Stomach (tissue), 9 donors: Measurements from ENCODE around the gene BLVRA. TPM values are rescaled to one million over a fixed set of nuclear protein-coding genes. Genes with fewer than 3 reads are reported as not detected.
A peak's percentile ranks its signal among the peaks of the same experiment; 100 is the strongest.
"Not testable (repeated sequence)": the region's sequence is repeated elsewhere in the genome, so short reads cannot be mapped to it uniquely, and the experiment has no call there.

Experiments
- DNase-seq, 2 donors: peaks; one replicate each; pipeline versions ENCODE4 v3.0.0 to v3.0.0-alpha.2; 2013 to 2019
- H3K27ac ChIP-seq, 5 donors: fragments of 200-600 bp in 4 of 5; sonication (generic) in 4 of 5; one replicate each; pipeline ENCODE4 v1.5.1; 2013 to 2019; ENCODE audit warnings: mild to moderate bottlenecking in 1 of 5, moderate library complexity in 1 of 5
- H3K27me3 ChIP-seq, 3 donors: fragments of 200-600 bp; sonication (generic); one replicate each; pipeline ENCODE4 v1.5.1; 2017 to 2019; ENCODE audit warnings: mixed run types in 1 of 3
- H3K36me3 ChIP-seq, 4 donors: fragments of 200-600 bp; sonication (generic); 1 replicate in 3 of 4; 2 replicates in 1 of 4; pipeline ENCODE4 v1.5.1; 2016 to 2019
- H3K4me1 ChIP-seq, 4 donors: fragments of 200-600 bp; sonication (generic); one replicate each; pipeline ENCODE4 v1.5.1; 2016 to 2019
- H3K4me3 ChIP-seq, 4 donors: fragments of 200-600 bp; sonication (generic) in 3 of 4; one replicate each; pipeline ENCODE4 v1.5.1; 2016 to 2019; ENCODE audit warnings: mild to moderate bottlenecking in 1 of 4
- H3K9me3 ChIP-seq, 4 donors: fragments of 200-600 bp; sonication (generic); one replicate each; pipeline ENCODE4 v1.5.1; 2016 to 2019
- EP300 ChIP-seq: sonication (generic); formaldehyde crosslinking; IDR thresholded peaks from one replicate; pipeline ENCODE4 v1.6.1; 2017; ENCODE audit warnings: antibody characterized with exemption
- POLR2A ChIP-seq, 4 donors: fragments of 450-650 bp; IDR thresholded peaks; one replicate each; pipeline ENCODE4 v1.6.1; 2016; ENCODE audit warnings: antibody characterized with exemption in 4 of 4, control low read depth in 2 of 4, mild to moderate bottlenecking in 1 of 4, moderate library complexity in 1 of 4
- POLR2AphosphoS5 ChIP-seq, 3 donors: sonication (generic); formaldehyde crosslinking; IDR thresholded peaks; one replicate each; pipeline ENCODE4 v1.6.1; 2016; ENCODE audit warnings: antibody characterized with exemption in 3 of 3
- WGBS, 5 donors: extraction: QIAGEN DNeasy Blood & Tissue Kit in 3 of 5; methylation state at CpG; one replicate each; pipeline versions ENCODE4 v1.1.5 to v1.1.7; 2013 to 2018; 5-methylcytosine and 5-hydroxymethylcytosine counted together
- intact Hi-C: fragments of 100-400 bp; cut with DNase I; formaldehyde crosslinking; loops from one replicate; pipeline ENCODE4 v1.15.1; 2023; ENCODE audit warnings: low total_unique reads
- polyA plus RNA-seq, 3 donors: library from polyadenylated mRNA; stranded (reverse); fragments of 200-250 nt; gene quantifications; one replicate each; pipeline ENCODE4 v1.2.3, GENCODE V29; 2013
- total RNA-seq, 5 donors: library from RNA; depleted of rRNA; stranded (reverse); fragments of >200 nt; gene quantifications; one replicate each; pipeline versions ENCODE4 v1.1.0 to v1.2.3, GENCODE V29; 2014 to 2016
- TF ChIP-seq, protein P1 (sequence below), 7 experiments: fragments of 450-650 bp in 4 of 7; fragments of 200-600 bp in 3 of 7; sonication (generic) in 3 of 7; IDR thresholded peaks; one replicate each; pipeline ENCODE4 v1.5.1; 2016 to 2019; ENCODE audit warnings: antibody characterized with exemption in 7 of 7, control low read depth in 2 of 7, mild to moderate bottlenecking in 1 of 7
- donor health status: healthy with polysubstance abuse.
- donor health status: Bipolar disorder and iron deficiency.
- donor health status: healthy.

The BLVRA gene
- total and polyA plus RNA-seq, 8 donors, result 15.2 to 67.1 (median 46.4) TPM

DNA sequence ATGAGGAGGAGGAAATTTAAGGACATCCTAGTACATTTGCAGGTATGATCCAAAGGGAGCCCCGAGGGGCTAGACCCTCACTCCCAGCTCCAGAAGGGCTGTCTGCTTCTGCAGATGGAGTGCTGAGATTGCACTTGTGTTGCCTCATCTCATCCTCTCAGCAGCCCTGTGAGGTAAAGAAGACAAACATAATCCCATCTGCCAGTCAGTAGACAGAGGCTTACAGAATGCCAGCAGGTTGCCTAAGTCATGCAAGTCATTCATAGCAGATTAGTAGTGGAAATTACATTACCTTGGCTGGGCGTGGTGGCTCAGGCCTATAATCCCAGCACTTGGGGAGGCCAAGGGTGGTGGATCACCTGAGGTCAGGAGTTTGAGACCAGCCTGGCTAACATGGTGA, 45.4 kb downstream of the BLVRA start:
- TF ChIP-seq EP300 (no peak), POLR2A (IDR thresholded peaks at IDR 0.05) (no peak), POLR2AphosphoS5 (IDR thresholded peaks at IDR 0.05) (no peak)
- TF ChIP-seq, protein P1, sequence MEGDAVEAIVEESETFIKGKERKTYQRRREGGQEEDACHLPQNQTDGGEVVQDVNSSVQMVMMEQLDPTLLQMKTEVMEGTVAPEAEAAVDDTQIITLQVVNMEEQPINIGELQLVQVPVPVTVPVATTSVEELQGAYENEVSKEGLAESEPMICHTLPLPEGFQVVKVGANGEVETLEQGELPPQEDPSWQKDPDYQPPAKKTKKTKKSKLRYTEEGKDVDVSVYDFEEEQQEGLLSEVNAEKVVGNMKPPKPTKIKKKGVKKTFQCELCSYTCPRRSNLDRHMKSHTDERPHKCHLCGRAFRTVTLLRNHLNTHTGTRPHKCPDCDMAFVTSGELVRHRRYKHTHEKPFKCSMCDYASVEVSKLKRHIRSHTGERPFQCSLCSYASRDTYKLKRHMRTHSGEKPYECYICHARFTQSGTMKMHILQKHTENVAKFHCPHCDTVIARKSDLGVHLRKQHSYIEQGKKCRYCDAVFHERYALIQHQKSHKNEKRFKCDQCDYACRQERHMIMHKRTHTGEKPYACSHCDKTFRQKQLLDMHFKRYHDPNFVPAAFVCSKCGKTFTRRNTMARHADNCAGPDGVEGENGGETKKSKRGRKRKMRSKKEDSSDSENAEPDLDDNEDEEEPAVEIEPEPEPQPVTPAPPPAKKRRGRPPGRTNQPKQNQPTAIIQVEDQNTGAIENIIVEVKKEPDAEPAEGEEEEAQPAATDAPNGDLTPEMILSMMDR (IDR thresholded peaks at IDR 0.05), result no peak
- no peaks in the 10 kb centered on the region for H3K27me3 ChIP-seq
- H3K27ac ChIP-seq, result no peak overlapping the region
- 84 to 95% (median 88%) methylated on average over 2 of the region's 2 CpGs for WGBS, 5 donors
- intact Hi-C loops, result no loop called here
- no peaks in the 10 kb centered on the region for H3K9me3 ChIP-seq
- H3K4me1 ChIP-seq, result no peaks in the 10 kb centered on the region
- no peak overlapping the region for H3K4me3 ChIP-seq
- H3K36me3 ChIP-seq, result peaks cover 26 to 96% (median 88%) of the 10 kb centered on the region in 4 donors
- DNase-seq, result no peak

DNA sequence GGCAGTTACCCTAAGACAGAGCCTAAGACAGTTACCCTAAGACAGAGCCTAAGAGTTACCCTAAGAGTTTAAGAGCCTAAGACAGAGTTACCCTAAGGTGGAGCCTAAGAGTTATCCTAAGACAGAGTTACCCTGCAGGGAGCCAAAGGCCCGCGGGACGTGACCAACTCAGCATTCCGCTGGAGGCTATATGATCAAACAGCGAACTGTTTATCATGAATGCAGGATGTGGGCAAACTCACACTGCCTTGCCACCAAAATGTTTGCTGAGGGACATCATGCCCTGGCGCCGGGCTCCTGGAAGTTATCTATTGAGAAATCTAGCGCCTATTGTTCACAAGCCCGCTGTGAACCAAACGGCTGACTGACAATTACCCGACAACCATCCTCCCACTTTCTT, 49.9 kb downstream of the BLVRA start:
- Histone ChIP-seq H3K4me1 (no peaks in the 10 kb centered on the region), H3K36me3 (peaks cover 20 to 62% (median 57%) of the 10 kb centered on the region in 4 donors), H3K27me3 (peaks cover 0 to 3% (median 0%) of the 10 kb centered on the region in 3 donors), H3K4me3 (no peak overlapping the region), H3K27ac (no peak overlapping the region), H3K9me3 (peaks cover 0 to 3% (median 0%) of the 10 kb centered on the region in 4 donors)
- DNase-seq, result no peak
- WGBS, 5 donors, result 73 to 86% (median 80%) methylated on average over 10 to 11 of the region's 11 CpGs
- intact Hi-C loops, result no loop called here
- TF ChIP-seq EP300 (no peak), POLR2AphosphoS5 (IDR thresholded peaks at IDR 0.05) (no peak), POLR2A (IDR thresholded peaks at IDR 0.05) (no peak)
- TF ChIP-seq, protein P1 (IDR thresholded peaks at IDR 0.05), result no peak

DNA sequence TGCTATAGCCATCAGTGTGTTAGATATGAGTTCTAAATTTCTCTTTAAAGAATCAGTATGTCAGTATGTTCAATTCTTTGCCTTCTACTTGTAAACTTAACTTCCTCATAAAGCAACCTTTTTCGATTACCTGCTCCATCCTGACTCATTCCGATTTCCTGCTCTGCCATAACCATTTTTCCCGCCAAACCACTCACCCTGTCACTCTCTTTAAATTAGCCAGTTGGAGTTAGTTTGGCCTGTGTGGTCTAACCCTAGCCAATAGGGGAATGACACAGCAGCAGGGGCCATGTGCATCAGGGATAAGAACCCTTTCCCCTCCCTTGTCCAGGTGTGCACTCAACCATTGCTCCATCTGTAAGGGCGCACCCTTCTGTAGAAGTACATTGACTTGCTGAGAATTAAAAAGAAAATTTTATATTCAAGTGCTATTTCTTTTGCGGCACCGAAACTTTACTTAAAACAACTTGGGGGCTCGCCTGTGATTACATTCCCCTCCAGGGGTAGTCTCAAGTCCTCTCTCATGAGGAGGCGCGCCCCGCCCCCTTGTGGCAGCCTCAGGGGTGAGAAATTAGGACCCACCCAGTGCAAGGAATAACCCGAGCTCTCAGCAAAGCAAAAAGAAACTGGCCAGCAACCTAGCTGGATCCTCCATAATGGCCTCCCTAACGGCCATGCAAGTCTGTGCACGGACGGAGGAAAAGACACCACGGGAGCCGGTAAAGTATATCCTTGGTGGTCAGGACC, 51.9 kb downstream of the BLVRA start:
- H3K4me1 ChIP-seq, H3K4me3 ChIP-seq, intact Hi-C loops, H3K9me3 ChIP-seq, H3K27ac ChIP-seq: not testable (repeated sequence)
- DNase-seq, result peak in 1 of 2 donors; percentile 37
- TF ChIP-seq, protein P1 (IDR thresholded peaks at IDR 0.05), result peak in 1 of 7 experiments; percentile 24
- Histone ChIP-seq H3K27me3 (peaks cover 0 to 14% (median 0%) of the 10 kb centered on the region in 3 donors), H3K36me3 (peaks cover 14 to 42% (median 37%) of the 10 kb centered on the region in 4 donors)
- 77 to 88% (median 85%) methylated on average over 16 of the region's 16 CpGs for WGBS, 5 donors

DNA sequence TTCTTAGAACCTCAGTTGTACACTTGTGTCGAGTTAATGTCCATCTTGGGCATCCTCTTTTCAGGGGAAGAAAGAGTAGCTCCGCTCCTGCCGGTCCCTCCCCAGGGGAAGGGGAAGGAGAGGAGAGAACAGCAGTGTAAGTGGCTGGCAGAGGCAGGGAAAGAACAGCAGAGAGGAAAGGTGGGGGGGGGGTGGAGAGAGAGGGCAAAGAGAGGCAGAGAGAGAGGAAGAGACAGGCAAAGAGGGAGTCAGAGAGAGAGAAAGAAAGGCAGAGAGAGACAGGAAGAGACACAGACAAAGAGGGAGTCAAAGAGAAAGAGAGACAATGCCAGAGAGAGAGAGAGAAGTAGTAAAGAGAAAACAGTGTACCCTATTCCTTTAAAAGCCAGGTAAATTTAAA, 56.9 kb downstream of the BLVRA start:
- TF ChIP-seq POLR2A (IDR thresholded peaks at IDR 0.05) (no peak), EP300 (no peak), POLR2AphosphoS5 (IDR thresholded peaks at IDR 0.05) (no peak)
- TF ChIP-seq, protein P1 (IDR thresholded peaks at IDR 0.05), result no peak
- Histone ChIP-seq H3K27me3 (peaks cover 0 to 14% (median 0%) of the 10 kb centered on the region in 3 donors), H3K27ac (no peak overlapping the region), H3K4me3 (no peak overlapping the region), H3K36me3 (no peaks in the 10 kb centered on the region), H3K9me3 (peaks cover 0 to 7% (median 0%) of the 10 kb centered on the region in 4 donors), H3K4me1 (no peaks in the 10 kb centered on the region)
- intact Hi-C loops, result no loop called here
- no peak for DNase-seq
- WGBS, 5 donors, result 49 to 67% (median 66%) methylated on average over 3 of the region's 3 CpGs

DNA sequence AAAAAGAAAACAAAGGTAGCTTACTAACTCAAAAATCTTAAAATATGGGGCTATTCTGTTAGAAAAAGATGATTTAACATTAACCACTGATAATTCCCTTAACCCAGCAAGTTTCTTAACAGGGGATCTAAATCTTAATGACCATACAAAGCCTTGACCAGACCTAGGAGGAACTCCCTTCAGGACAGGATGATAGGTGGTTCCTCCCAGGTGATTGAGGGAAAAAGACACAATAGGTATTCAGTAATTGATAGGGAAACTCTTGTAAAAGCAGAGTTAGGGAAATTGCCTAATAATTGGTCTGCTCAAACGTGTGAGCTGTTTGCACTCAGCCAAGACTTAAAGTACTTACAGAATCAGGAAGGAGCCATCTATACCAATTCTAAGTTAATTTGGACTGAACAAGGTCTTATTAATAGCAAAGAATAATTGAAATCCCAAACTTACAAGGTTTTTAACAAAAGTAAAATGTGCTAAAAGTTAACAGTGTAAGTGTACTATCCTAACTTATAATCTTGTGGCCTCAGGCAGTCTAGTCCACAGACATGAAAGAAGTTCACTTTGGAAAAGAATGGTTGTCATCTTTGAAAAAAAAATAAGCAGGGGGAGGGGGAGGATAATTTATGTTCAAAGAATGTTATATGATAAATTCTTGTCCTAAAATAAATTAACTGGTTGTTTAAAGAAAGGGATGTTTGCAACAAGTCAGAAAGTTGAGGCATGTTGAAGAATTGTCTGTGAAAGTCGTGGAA, 57.7 kb downstream of the BLVRA start:
- H3K4me1 ChIP-seq, H3K27ac ChIP-seq, H3K9me3 ChIP-seq, DNase-seq, H3K36me3 ChIP-seq, intact Hi-C loops, H3K4me3 ChIP-seq: not testable (repeated sequence)
- 53 to 65% (median 60%) methylated on average over 2 of the region's 2 CpGs for WGBS, 5 donors
- H3K27me3 ChIP-seq, result peaks cover 0 to 14% (median 0%) of the 10 kb centered on the region in 3 donors

DNA sequence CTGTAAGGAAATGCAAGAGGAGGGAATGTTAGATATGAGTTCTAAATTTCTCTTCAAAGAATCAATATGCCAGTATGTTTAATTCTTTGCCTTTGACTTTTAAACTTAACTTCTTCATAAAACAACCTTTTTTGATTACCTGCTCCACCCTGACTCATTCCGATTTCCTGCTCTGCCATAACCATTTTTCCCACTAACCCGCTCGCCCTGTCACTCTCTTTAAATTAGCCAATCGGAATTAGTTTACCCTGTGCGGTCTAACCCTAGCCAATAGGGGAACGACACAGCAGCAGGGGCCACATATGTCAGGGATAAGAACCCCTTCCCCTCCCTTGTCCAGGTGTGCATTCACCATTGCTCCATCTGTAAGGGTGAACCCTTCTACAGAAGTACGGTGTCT, 64.9 kb downstream of the BLVRA start:
- intact Hi-C loops, result loop anchor here (10.0 kb wide), 1 partner anchor 69 kb away; the partner anchor contains the start of gene BLVRA
- 88 to 94% (median 89%) methylated on average over 7 of the region's 7 CpGs for WGBS, 5 donors

More for the DNA sequence above, 64.9 kb downstream of the BLVRA start:
- not testable (repeated sequence) for H3K4me3 ChIP-seq, H3K27ac ChIP-seq, H3K36me3 ChIP-seq, H3K9me3 ChIP-seq, DNase-seq, H3K4me1 ChIP-seq
- peaks cover 0 to 13% (median 0%) of the 10 kb centered on the region in 3 donors for H3K27me3 ChIP-seq
